ENCODE data around the gene PTOV1.

PTOV1 gene

DNA sequence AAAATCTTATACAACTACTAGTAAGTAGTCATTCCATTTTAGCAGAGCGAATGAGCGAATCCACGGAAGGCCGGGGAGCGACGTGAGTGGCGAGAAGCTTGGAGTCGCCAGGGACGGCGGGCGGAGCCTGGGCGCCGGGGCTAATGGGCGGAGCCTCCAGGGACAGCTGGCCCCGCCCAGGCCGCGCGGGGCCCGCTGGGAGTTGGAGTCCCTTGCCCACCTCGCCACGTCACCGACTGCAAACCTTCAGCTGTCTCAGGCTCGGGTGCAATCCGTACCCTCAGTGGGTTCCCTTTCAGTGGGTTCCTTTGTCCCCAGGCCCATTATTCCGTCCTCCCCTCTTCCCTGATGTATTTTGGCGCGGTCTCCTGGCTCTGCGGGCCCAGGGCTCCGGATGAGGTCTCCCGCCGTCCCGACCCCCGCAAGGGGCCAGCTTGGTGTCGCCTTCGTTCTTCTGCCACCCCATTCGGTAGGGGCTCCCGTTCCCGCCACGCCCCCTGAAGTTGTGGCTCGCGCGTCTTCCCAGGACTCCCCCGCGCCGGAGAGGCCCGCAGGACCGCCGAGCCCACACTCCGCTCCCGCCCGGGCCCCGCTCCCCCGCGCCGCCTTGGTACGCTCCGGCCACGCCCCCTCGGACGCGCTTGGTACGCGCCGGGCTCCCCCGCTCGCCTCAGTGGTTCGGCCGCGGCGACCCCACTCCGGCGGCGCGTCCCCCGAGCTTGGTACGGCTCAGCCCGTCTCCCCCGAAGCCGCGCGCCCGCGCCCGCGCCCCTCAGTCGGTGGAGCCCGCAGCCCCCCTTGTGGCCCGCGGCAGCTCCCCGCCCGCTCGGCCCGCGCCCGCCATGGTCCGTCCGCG is at the start of gene PTOV1:
PTOV1 (plus strand) TSS at position 673 of the 856 bp plus-strand sequence.
- peak; percentile 95 for DNase-seq (ENCODE audit: low read depth)
- peak within 1 kb of the TSS; percentile 93 for H3K4me3 ChIP-seq (ENCODE audit: low read depth, low read length)
- no peak for TF ChIP-seq CTCF (conservative IDR thresholded peaks at IDR 0.05; ENCODE audit: low read depth, low read length)

DNA sequence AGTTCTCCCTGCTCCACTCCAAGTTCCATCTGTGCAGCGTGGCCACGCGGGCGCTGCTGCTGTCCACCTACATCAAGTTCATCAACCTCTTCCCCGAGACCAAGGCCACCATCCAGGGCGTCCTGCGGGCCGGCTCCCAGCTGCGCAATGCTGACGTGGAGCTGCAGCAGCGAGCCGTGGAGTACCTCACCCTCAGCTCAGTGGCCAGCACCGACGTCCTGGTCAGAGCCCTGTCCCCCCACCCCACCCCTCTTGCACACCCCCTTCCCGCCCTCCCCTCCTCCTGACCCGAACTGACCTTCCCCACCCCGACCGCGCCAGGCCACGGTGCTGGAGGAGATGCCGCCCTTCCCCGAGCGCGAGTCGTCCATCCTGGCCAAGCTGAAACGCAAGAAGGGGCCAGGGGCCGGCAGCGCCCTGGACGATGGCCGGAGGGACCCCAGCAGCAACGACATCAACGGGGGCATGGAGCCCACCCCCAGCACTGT is 49.5 kb upstream of the PTOV1 start:
- peak overlapping the region; percentile 72 for H3K4me3 ChIP-seq (ENCODE audit: low read depth, low read length)
- TF ChIP-seq CTCF (conservative IDR thresholded peaks at IDR 0.05; ENCODE audit: low read depth, low read length), result no peak
- no peak for DNase-seq (ENCODE audit: low read depth)

DNA sequence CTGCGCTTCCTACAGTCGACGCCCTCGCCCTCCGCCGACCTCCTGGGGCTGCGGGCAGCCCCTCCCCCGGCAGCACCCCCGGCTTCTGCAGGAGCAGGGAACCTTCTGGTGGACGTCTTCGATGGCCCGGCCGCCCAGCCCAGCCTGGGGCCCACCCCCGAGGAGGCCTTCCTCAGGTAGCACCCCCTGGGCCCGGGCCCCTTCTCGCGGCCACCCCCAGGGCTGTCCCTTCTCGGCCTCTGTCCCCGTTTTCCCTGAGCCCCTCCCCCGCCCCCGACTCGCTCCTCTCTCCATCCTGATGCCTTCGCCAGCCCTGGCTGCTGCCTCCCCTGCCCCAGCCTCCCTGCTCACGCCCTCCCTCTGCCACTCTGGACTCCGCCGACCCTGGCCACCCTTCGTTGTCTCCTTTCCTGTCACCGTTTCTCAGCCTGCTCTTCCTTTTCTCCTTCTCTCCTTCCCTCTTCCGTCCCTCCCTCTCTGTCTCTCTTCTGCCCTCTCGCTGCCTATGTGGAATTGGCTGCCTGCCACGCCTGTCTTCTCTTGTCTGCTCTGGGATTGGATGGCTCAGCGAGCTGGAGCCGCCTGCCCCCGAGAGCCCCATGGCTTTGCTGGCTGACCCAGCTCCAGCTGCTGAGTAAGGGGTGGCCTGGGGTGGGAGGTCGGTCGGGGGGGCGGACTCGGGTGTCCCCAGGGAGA is 48.8 kb upstream of the PTOV1 start:
- TF ChIP-seq CTCF (conservative IDR thresholded peaks at IDR 0.05; ENCODE audit: low read depth, low read length), result peak; percentile 73

DNA sequence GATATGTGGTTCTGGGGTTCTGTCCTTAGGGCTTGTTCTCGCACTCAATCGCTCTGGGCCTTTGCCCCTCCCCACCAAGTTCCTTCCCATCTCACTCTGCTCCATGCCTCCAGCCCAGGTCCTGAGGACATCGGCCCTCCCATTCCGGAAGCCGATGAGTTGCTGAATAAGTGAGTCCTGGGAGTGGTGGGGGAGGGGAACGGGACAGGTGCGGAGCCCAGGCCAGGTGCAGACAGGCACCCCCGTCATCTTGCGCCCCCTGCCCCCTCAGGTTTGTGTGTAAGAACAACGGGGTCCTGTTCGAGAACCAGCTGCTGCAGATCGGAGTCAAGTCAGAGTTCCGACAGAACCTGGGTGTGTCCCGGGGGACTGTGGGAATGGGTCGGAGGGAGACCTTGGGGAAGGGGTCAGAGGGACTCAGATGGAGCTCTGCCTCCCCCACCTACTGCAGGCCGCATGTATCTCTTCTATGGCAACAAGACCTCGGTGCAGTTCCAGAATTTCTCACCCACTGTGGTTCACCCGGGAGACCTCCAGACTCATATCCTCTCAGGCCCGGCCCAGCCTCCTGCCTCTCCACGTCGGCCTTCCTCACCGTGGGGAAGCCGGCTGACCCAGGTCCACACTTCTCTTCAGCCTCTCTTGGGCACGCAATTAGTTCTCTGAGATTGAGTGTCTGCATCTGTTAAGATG is 48.0 kb upstream of the PTOV1 start:
- no peak for TF ChIP-seq CTCF (conservative IDR thresholded peaks at IDR 0.05; ENCODE audit: low read depth, low read length)
- DNase-seq (ENCODE audit: low read depth), result no peak
- peak overlapping the region; percentile 72 for H3K4me3 ChIP-seq (ENCODE audit: low read depth, low read length)

More for the DNA sequence above, 48.8 kb upstream of the PTOV1 start:
- H3K4me3 ChIP-seq (ENCODE audit: low read depth, low read length), result peak overlapping the region; percentile 72
- peak; percentile 93 for DNase-seq (ENCODE audit: low read depth)

- TF ChIP-seq CTCF (conservative IDR thresholded peaks at IDR 0.05; ENCODE audit: low read depth, low read length), result no peak
- no peak overlapping the region for H3K4me3 ChIP-seq (ENCODE audit: low read depth, low read length)
- DNase-seq (ENCODE audit: low read depth), result no peak
Measured at GRCh38 chr19:49803529-49803856, 47.5 kb upstream of the PTOV1 start.

DNA sequence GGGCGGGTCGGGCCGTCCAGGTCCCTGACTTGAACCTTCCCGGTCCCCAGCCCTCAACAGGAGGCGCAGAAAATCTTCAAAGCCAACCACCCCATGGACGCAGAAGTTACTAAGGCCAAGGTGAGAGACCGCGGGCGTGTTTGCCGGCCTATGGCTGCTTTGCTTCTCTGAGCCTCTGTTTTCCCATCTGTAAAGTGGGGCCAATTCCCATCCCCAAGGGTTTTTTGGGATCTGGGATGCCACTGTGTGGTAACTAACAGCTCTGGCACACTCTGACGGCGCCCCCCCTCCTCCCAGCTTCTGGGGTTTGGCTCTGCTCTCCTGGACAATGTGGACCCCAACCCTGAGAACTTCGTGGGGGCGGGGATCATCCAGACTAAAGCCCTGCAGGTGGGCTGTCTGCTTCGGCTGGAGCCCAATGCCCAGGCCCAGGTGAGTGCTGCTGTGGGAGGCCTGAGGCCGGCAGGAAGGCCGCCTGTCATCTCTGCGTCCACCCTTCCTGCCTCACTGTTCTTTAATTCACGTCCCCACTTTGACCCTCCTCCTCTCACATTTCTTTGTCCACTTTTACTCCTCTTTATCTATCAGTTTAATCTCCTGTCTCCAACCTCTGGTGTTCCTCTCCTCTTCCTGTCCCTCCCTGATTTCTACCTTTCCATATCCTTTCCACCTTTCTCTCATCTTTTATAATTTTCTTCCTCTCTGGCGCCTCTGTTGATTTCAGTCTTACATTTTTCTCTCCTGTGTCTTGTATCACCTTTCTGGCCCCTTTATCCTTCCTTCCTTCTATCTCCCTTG is 44.9 kb upstream of the PTOV1 start:
- DNase-seq (ENCODE audit: low read depth), result no peak
- no peak for TF ChIP-seq CTCF (conservative IDR thresholded peaks at IDR 0.05; ENCODE audit: low read depth, low read length)
- H3K4me3 ChIP-seq (ENCODE audit: low read depth, low read length), result no peak overlapping the region
